Colonic mucosa (tissue), 4 donors: Measurements from ENCODE around the gene PAPSS2. TPM values are rescaled to one million over a fixed set of nuclear protein-coding genes. Genes with fewer than 3 reads are reported as not detected.

Source experiments
- DNase-seq: peaks from one replicate; pipeline ENCODE4 v3.0.0-alpha.2; 2020
- H3K27ac ChIP-seq: fragments of 200-600 bp; one replicate; pipeline ENCODE4 v1.8.0; 2021
- H3K27me3 ChIP-seq: fragments of 200-600 bp; one replicate; pipeline ENCODE4 v1.8.0; 2021
- H3K36me3 ChIP-seq: fragments of 200-600 bp; one replicate; pipeline ENCODE4 v1.8.0; 2021
- H3K4me1 ChIP-seq: fragments of 200-600 bp; one replicate; pipeline ENCODE4 v1.8.0; 2021; ENCODE audit warnings: mild to moderate bottlenecking
- H3K4me3 ChIP-seq: fragments of 200-600 bp; one replicate; pipeline ENCODE4 v1.8.0; 2021
- H3K9ac ChIP-seq, 2 donors: one replicate each; pipeline ENCODE4 v1.7.0; 2013; ENCODE audit warnings: control low read depth in 2 of 2, low read depth in 2 of 2, low read length in 2 of 2
- H3K9me3 ChIP-seq: fragments of 200-600 bp; one replicate; pipeline ENCODE4 v1.8.0; 2021
- CTCF ChIP-seq: fragments of 200-600 bp; IDR thresholded peaks from one replicate; pipeline ENCODE4 v1.8.0; 2022; ENCODE audit warnings: antibody characterized with exemption, mild to moderate bottlenecking
- intact Hi-C: fragments of 100-400 bp; cut with DNase I; formaldehyde crosslinking; loops from one replicate; pipeline ENCODE4 v1.14.1; 2022
- total RNA-seq, 2 donors: library from RNA; stranded (reverse); fragmentation: NEBNext Ultra II Directional in 1 of 2; extraction: Animal tissue kit (Norgen Biotek cat#: 25700) in 1 of 2; gene quantifications; one replicate each; pipeline ENCODE4 v1.2.1, GENCODE V29; 2021
- donor health status: healthy.
- donor health status: DM: no; HTN: no; CAD: no.
- donor health status: DM: no; HTN: no; CAD: no.

Gene PAPSS2
- total RNA-seq, 2 donors from 2014 or later, result 279 to 310 TPM

GRCh38 chr10:87722716-87723115 lies 63.0 kb downstream of the PAPSS2 start:
- TF ChIP-seq CTCF, result no peak
- intact Hi-C loops, result no loop called here
- H3K4me1 ChIP-seq, result no peaks in the 10 kb centered on the region
- H3K27me3 ChIP-seq, result no peaks in the 10 kb centered on the region
- no peaks in the 10 kb centered on the region for H3K9me3 ChIP-seq
- no peaks in the 10 kb centered on the region for H3K36me3 ChIP-seq
- no peak overlapping the region for H3K4me3 ChIP-seq
- H3K27ac ChIP-seq, result peak overlapping the region; percentile 61
- peak; percentile 23 for DNase-seq
- H3K9ac ChIP-seq, result peak overlapping the region; percentile 12 to 80

GRCh38 chr10:87723500-87723899 lies 63.8 kb downstream of the PAPSS2 start:
- TF ChIP-seq CTCF, result no peak
- Histone ChIP-seq H3K4me3 (no peak overlapping the region), H3K27me3 (no peaks in the 10 kb centered on the region), H3K4me1 (no peaks in the 10 kb centered on the region), H3K9me3 (no peaks in the 10 kb centered on the region), H3K27ac (peak overlapping the region; percentile 61), H3K36me3 (no peaks in the 10 kb centered on the region), H3K9ac (peak overlapping the region in 1 of 2 donors; percentile 80)
- peak; percentile 37 for DNase-seq
- intact Hi-C loops, result no loop called here

GRCh38 chr10:87724789-87725188 lies 65.1 kb downstream of the PAPSS2 start:
- Histone ChIP-seq H3K4me1 (no peaks in the 10 kb centered on the region), H3K4me3 (no peak overlapping the region), H3K27me3 (no peaks in the 10 kb centered on the region), H3K36me3 (no peaks in the 10 kb centered on the region), H3K27ac (no peak overlapping the region), H3K9me3 (no peaks in the 10 kb centered on the region), H3K9ac (no peak overlapping the region)
- no peak for TF ChIP-seq CTCF
- intact Hi-C loops, result no loop called here
- no peak for DNase-seq

GRCh38 chr10:87729940-87730339 lies 70.3 kb downstream of the PAPSS2 start:
- intact Hi-C loops, result no loop called here
- H3K27me3 ChIP-seq, result no peaks in the 10 kb centered on the region

GRCh38 chr10:87733081-87733480 lies 73.4 kb downstream of the PAPSS2 start:
- H3K9me3 ChIP-seq, result no peaks in the 10 kb centered on the region
- TF ChIP-seq CTCF, result no peak
- intact Hi-C loops, result no loop called here
- no peak for DNase-seq
- no peaks in the 10 kb centered on the region for H3K4me1 ChIP-seq
- no peak overlapping the region for H3K9ac ChIP-seq
- no peaks in the 10 kb centered on the region for H3K36me3 ChIP-seq
- no peak overlapping the region for H3K27ac ChIP-seq
- H3K27me3 ChIP-seq, result no peaks in the 10 kb centered on the region
- no peak overlapping the region for H3K4me3 ChIP-seq

More at GRCh38 chr10:87729940-87730339, 70.3 kb downstream of the PAPSS2 start:
- Histone ChIP-seq H3K9ac (no peak overlapping the region), H3K36me3 (no peaks in the 10 kb centered on the region), H3K9me3 (no peaks in the 10 kb centered on the region), H3K4me3 (no peak overlapping the region), H3K27ac (no peak overlapping the region), H3K4me1 (no peaks in the 10 kb centered on the region)
- no peak for DNase-seq
- no peak for TF ChIP-seq CTCF
